Ammon's horn (tissue), 1 donor: ENCODE data around the gene GSK3A.

Experiments
- DNase-seq: peaks from one replicate; pipeline ENCODE4 v3.0.0-alpha.2; 2016; ENCODE audit warnings: low spot score

Gene GSK3A

GRCh38 chr19:42225718-42226292 is 16.6 kb downstream of the GSK3A start:
- no peak for DNase-seq

GRCh38 chr19:42224940-42225717 is 17.3 kb downstream of the GSK3A start:
- no peak for DNase-seq

GRCh38 chr19:42220751-42221097 is 21.7 kb downstream of the GSK3A start:
- no peak for DNase-seq

GRCh38 chr19:42219812-42220750 is 22.3 kb downstream of the GSK3A start, which contains the start of gene ZNF526:
ZNF526 (plus strand) TSS chr19:42220312; CDS start chr19:42224404, 4,092 bp downstream.
- DNase-seq, result peak; percentile 98

- DNase-seq, result peak; percentile 96
Measured at GRCh38 chr19:42217520-42218437, 24.6 kb downstream of the GSK3A start, which contains the start of gene DEDD2. DEDD2 (minus strand) TSS chr19:42217677; CDS start chr19:42217007, 670 bp downstream.

GRCh38 chr19:42216653-42217519 is 25.5 kb downstream of the GSK3A start:
- no peak for DNase-seq

- no peak for DNase-seq
Measured at GRCh38 chr19:42214810-42215485, 27.5 kb downstream of the GSK3A start.

GRCh38 chr19:42212886-42213285 is 29.5 kb downstream of the GSK3A start:
- DNase-seq, result no peak

- no peak for DNase-seq
Measured at GRCh38 chr19:42208612-42209011, 33.8 kb downstream of the GSK3A start.

GRCh38 chr19:42207767-42208271 is 34.6 kb downstream of the GSK3A start:
- DNase-seq, result no peak

- no peak for DNase-seq
Measured at GRCh38 chr19:42206871-42207755, 35.3 kb downstream of the GSK3A start.

GRCh38 chr19:42204664-42205063 is 37.7 kb downstream of the GSK3A start:
- DNase-seq, result no peak

- no peak for DNase-seq
Measured at GRCh38 chr19:42203700-42204099, 38.7 kb downstream of the GSK3A start.

GRCh38 chr19:42202290-42202880 is 40.0 kb downstream of the GSK3A start:
- DNase-seq, result no peak

- peak; percentile 66 for DNase-seq
Measured at GRCh38 chr19:42201489-42202289, 40.7 kb downstream of the GSK3A start.

GRCh38 chr19:42200116-42200715 is 42.2 kb downstream of the GSK3A start:
- DNase-seq, result no peak
